ENCODE measurements around the gene HEXIM1. TPM values are rescaled to one million over a fixed set of nuclear protein-coding genes. Genes with fewer than 3 reads are reported as not detected.

HEXIM1 gene
- total and polyA plus RNA-seq, 2 experiments from 2014 or later: 9.2 to 10.9 TPM

GRCh38 chr17:45116434-45117016, 31.8 kb upstream of the HEXIM1 start:
- Histone ChIP-seq H3K4me2 (no peak overlapping the region), H3K79me2 (replicated peaks; ENCODE audit: insufficient read depth) (no peaks in the 10 kb centered on the region), H3K9me2 (ENCODE audit: insufficient read depth) (no peaks in the 10 kb centered on the region), H3F3A (replicated peaks; ENCODE audit: low read depth) (no peaks in the 10 kb centered on the region), H4K20me1 (replicated peaks; ENCODE audit: insufficient read depth) (no peaks in the 10 kb centered on the region), H3K4me3 (no peak overlapping the region), H3K4me1 (ENCODE audit: insufficient read depth) (peaks cover 4% of the 10 kb centered on the region; the same call in 1 of the 2 replicates), H2AFZ (no peak overlapping the region), H3K27me3 (ENCODE audit: insufficient read depth) (no peaks in the 10 kb centered on the region), H3K27ac (ENCODE audit: low read depth) (no peak overlapping the region), H3K36me3 (ENCODE audit: insufficient read depth) (no peaks in the 10 kb centered on the region)
- Mint-ChIP-seq H3K36me3 (ENCODE audit: low read depth) (no peaks in the 10 kb centered on the region), H3K4me1 (peaks cover 28% of the 10 kb centered on the region), H3K9me3 (no peaks in the 10 kb centered on the region), H3K4me3 (no peak overlapping the region), H3K27me3 (ENCODE audit: insufficient read depth, low read depth, poor library complexity) (peaks cover 20% of the 10 kb centered on the region), H3K27ac (no peak overlapping the region)
- no peak for ATAC-seq
- TF ChIP-seq CREB1 (CRISPR knock-in tag; IDR thresholded peaks at IDR 0.05; ENCODE audit: low read depth): no peak
- TF ChIP-seq POLR2AphosphoS5 (IDR thresholded peaks at IDR 0.05; ENCODE audit: low read depth): no peak
- TF ChIP-seq JUNB (IDR thresholded peaks at IDR 0.05; ENCODE audit: unreplicated experiment): no peak
- TF ChIP-seq NANOG (IDR thresholded peaks at IDR 0.05; ENCODE audit: borderline replicate concordance): no peak
- no peak for TF ChIP-seq STAT1 (IDR thresholded peaks at IDR 0.05; ENCODE audit: unreplicated experiment)
- no peak for TF ChIP-seq ZNF462 (CRISPR knock-in tag; IDR thresholded peaks at IDR 0.05)
- TF ChIP-seq REST (IDR thresholded peaks at IDR 0.05; ENCODE audit: unreplicated experiment): no peak
- TF ChIP-seq EZH2 (IDR thresholded peaks at IDR 0.05; ENCODE audit: low read depth, unreplicated experiment): no peak
- TF ChIP-seq ETS1 (IDR thresholded peaks at IDR 0.05): no peak
- TF ChIP-seq ZNF114 (CRISPR knock-in tag; IDR thresholded peaks at IDR 0.05): no peak
- no peak for TF ChIP-seq EZH2phosphoT487 (IDR thresholded peaks at IDR 0.05; ENCODE audit: unreplicated experiment)
- no peak for TF ChIP-seq CTCF (conservative IDR thresholded peaks at IDR 0.05; ENCODE audit: low read depth in 2 of 2)
- no peak for TF ChIP-seq ZNF331 (CRISPR knock-in tag; IDR thresholded peaks at IDR 0.05; ENCODE audit: low read depth)
- DNase-seq (ENCODE audit: low spot score): no peak
